Neural cell (in vitro differentiated cells): ENCODE measurements around the gene RNF128.

Experiments used
- POLR2AphosphoS5 ChIP-seq: IDR thresholded peaks from 2 replicates; pipeline ENCODE4 v1.6.1; 2012
- TF ChIP-seq, protein P1 (sequence below): fragments of 450-650 bp; IDR thresholded peaks from 2 replicates; pipeline ENCODE4 v1.5.1; 2014; ENCODE audit warnings: antibody characterized with exemption, mild to moderate bottlenecking, moderate library complexity; ENCODE audit not compliant: poor library complexity, severe bottlenecking

- TF ChIP-seq POLR2AphosphoS5: no peak
- TF ChIP-seq, protein P1, sequence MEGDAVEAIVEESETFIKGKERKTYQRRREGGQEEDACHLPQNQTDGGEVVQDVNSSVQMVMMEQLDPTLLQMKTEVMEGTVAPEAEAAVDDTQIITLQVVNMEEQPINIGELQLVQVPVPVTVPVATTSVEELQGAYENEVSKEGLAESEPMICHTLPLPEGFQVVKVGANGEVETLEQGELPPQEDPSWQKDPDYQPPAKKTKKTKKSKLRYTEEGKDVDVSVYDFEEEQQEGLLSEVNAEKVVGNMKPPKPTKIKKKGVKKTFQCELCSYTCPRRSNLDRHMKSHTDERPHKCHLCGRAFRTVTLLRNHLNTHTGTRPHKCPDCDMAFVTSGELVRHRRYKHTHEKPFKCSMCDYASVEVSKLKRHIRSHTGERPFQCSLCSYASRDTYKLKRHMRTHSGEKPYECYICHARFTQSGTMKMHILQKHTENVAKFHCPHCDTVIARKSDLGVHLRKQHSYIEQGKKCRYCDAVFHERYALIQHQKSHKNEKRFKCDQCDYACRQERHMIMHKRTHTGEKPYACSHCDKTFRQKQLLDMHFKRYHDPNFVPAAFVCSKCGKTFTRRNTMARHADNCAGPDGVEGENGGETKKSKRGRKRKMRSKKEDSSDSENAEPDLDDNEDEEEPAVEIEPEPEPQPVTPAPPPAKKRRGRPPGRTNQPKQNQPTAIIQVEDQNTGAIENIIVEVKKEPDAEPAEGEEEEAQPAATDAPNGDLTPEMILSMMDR: no peak
Measured at GRCh38 chrX:106698693-106699092, 27.8 kb upstream of the RNF128 start.
